Adrenal gland (tissue), 5 donors: ENCODE measurements around the gene ANO10.
"Not testable (repeated sequence)": the region's sequence is repeated elsewhere in the genome, so short reads cannot be mapped to it uniquely, and the experiment has no call there.

ENCODE experiments used
- CTCF ChIP-seq, 6 experiments: fragments of 450-650 bp in 4 of 6; fragments of 200-600 bp in 2 of 6; sonication (generic) in 1 of 6; IDR thresholded peaks; 1 replicate in 5 of 6; 2 replicates in 1 of 6; pipeline versions ENCODE4 v1.5.1 to v1.8.0; 2016 to 2021; ENCODE audit warnings: antibody characterized with exemption in 6 of 6, mild to moderate bottlenecking in 2 of 6, moderate library complexity in 1 of 6
- POLR2A ChIP-seq, 2 donors: fragments of 450-650 bp; IDR thresholded peaks; one replicate each; pipeline ENCODE4 v1.6.1; 2017; ENCODE audit warnings: antibody characterized with exemption in 2 of 2, mild to moderate bottlenecking in 2 of 2, moderate library complexity in 1 of 2
- donor health status: DM: no; HTN: no; CAD: no.

- not testable (repeated sequence) for TF ChIP-seq CTCF, POLR2A (IDR thresholded peaks at IDR 0.05)
These were observed 103.3 kb downstream of the ANO10 start for GRCh38 chr3:43518515-43518914.
